SKM-1 treated with dmso at 0.1 percent for 144 hours (cell line): ENCODE measurements around the gene C2orf80.
"Not testable (repeated sequence)": the region's sequence is repeated elsewhere in the genome, so short reads cannot be mapped to it uniquely, and the experiment has no call there.

ENCODE experiments used
- DNase-seq: peaks from one replicate; lab custom pipeline; 2025; ENCODE audit not compliant: unreplicated experiment; lab: John Stamatoyannopoulos, UW

Gene C2orf80

GRCh38 chr2:208189810-208190503, at the start of gene C2orf80:
Gene C2orf80 (minus strand): TSS chr2:208190030. CDS start chr2:208186986, 3,044 bp downstream.
- DNase-seq = no peak

- DNase-seq = no peak
Measured at GRCh38 chr2:208235860-208236259, 46.0 kb upstream of the C2orf80 start.

- no peak for DNase-seq
Measured at GRCh38 chr2:208234786-208235185, 45.0 kb upstream of the C2orf80 start.

GRCh38 chr2:208228476-208228875, 38.6 kb upstream of the C2orf80 start:
- DNase-seq = no peak

GRCh38 chr2:208227581-208228232, 37.9 kb upstream of the C2orf80 start:
- no peak for DNase-seq

GRCh38 chr2:208224802-208225201, 35.0 kb upstream of the C2orf80 start:
- DNase-seq = no peak

GRCh38 chr2:208222351-208222750, 32.5 kb upstream of the C2orf80 start:
- no peak for DNase-seq

GRCh38 chr2:208221873-208222272, 32.0 kb upstream of the C2orf80 start:
- not testable (repeated sequence) for DNase-seq

- DNase-seq = no peak
Measured at GRCh38 chr2:208210688-208211451, 21.0 kb upstream of the C2orf80 start.

- no peak for DNase-seq
Measured at GRCh38 chr2:208208335-208209085, 18.7 kb upstream of the C2orf80 start.

- no peak for DNase-seq
Measured at GRCh38 chr2:208207769-208208168, 17.9 kb upstream of the C2orf80 start.

- no peak for DNase-seq
Measured at GRCh38 chr2:208204166-208204565, 14.3 kb upstream of the C2orf80 start.

GRCh38 chr2:208195531-208195930, 5.7 kb upstream of the C2orf80 start:
- DNase-seq = no peak

GRCh38 chr2:208192611-208193236, 2.9 kb upstream of the C2orf80 start:
- DNase-seq = no peak

- DNase-seq = no peak
Measured at GRCh38 chr2:208189069-208189809, 591 bp downstream of the C2orf80 start.

- no peak for DNase-seq
Measured at GRCh38 chr2:208186893-208187292, 2.9 kb downstream of the C2orf80 start.

GRCh38 chr2:208186465-208186864, 3.4 kb downstream of the C2orf80 start:
- DNase-seq = no peak

GRCh38 chr2:208183972-208184705, 5.7 kb downstream of the C2orf80 start:
- DNase-seq = no peak

GRCh38 chr2:208183526-208183925, 6.3 kb downstream of the C2orf80 start:
- no peak for DNase-seq
